ENCODE data around the gene ROBO1.

Gene ROBO1

GRCh38 chr3:79172241-79172640 is 595.6 kb downstream of the ROBO1 start:
- no peak for TF ChIP-seq CTCF (IDR thresholded peaks at IDR 0.05; ENCODE audit: low read depth, low read length)
- no peak overlapping the region for H3K4me3 ChIP-seq (ENCODE audit: low read depth, low read length)

- no peak overlapping the region for H3K4me3 ChIP-seq (ENCODE audit: low read depth, low read length)
- TF ChIP-seq CTCF (IDR thresholded peaks at IDR 0.05; ENCODE audit: low read depth, low read length) = no peak
These were observed 597.8 kb downstream of the ROBO1 start for GRCh38 chr3:79170021-79170420.

DNA sequence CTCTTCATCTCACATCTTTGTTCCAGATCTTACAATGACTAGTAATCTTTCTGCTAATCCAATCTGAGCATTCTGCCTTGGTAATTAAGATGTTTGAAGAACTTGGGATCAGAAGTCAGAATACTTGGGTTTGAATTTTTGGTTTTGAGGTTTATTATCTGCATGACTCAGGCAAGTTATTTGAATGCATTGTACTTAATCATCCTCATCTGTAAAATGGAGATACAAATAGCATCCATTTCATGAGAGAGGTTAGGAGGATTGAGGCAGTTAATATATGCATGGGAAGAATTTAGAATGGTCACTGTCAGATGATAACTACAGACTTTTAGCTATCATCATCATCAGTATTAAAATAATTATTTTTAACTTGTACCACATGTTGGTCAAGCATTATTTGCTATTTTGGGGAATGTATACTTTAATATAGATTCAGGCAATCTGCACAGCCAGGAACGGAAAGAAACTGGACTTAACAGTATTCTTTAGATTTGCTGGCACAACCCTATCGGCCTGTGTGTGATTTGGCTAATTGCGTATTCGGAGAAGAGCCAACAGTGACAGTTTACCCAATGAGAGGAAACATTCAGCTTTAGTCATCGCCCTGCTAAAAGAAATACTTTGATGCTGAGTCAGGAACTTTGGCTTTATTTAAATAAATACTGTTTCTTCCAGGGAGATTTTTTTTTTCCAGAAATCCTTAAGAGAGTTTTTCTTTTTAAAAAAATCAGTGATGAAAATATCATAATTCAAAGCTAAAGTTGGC is 600.0 kb downstream of the ROBO1 start:
- TF ChIP-seq CTCF (IDR thresholded peaks at IDR 0.05; ENCODE audit: low read depth, low read length) = no peak
- no peak overlapping the region for H3K4me3 ChIP-seq (ENCODE audit: low read depth, low read length)

GRCh38 chr3:79162653-79163052 is 605.1 kb downstream of the ROBO1 start:
- no peak overlapping the region for H3K4me3 ChIP-seq (ENCODE audit: low read depth, low read length)
- TF ChIP-seq CTCF (IDR thresholded peaks at IDR 0.05; ENCODE audit: low read depth, low read length) = no peak

DNA sequence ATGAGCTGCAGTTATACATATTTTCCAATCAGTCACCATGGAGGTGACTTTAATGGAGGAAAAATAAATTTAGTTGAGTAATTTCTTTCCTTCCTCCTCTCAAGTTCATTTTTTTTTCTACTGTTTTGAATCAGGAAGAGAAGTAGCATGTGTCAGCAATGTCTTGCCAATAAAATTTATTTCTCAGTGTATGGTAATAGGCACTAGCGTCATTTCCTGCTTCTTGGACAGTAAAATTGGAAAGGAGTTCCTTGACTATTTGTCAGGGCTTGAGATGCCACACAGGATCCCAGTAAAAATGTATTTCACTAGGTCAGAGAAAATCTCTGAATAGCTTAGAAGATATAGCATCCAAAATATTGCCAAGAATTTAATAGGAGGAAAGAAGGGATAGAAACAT is 605.9 kb downstream of the ROBO1 start:
- H3K4me3 ChIP-seq (ENCODE audit: low read depth, low read length) = no peak overlapping the region
- TF ChIP-seq CTCF (IDR thresholded peaks at IDR 0.05; ENCODE audit: low read depth, low read length) = no peak

DNA sequence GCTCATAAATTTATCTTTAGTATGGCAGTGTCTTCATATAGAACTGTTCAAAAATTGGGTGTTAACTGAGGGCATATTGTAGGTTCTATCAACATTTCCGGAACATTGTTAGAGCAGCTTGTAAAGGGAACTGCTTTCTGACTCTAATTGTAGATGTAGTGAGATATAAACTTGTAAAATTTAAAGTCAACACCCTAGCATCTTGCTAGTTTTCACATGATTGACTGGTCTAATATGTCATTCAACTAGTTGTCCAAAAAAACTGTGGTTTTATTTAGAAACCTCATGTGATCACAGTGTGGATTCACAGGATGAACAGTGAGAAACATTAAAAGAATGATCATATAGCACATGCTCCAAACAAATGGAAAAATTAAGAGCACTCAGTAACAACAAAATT is 607.4 kb downstream of the ROBO1 start:
- no peak for TF ChIP-seq CTCF (IDR thresholded peaks at IDR 0.05; ENCODE audit: low read depth, low read length)

DNA sequence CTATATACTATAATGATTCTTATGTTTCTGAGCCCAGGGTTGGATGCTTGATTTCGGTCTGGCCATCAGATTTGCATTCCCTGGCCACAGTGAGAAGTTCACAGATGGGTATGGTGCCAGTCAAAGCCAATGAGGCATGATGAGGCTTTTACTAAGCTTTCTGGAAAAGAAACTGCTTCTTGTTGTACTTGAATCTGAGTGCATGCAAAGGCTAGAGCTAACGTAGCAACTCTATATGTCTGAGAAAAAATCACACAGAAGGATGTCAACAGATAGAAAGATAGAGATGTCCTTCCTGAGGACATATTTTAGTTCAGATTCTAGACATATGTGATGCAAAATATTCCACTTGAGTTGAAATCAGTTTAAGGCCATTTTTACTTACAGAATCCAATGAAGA is 608.1 kb downstream of the ROBO1 start:
- no peak overlapping the region for H3K4me3 ChIP-seq (ENCODE audit: low read depth, low read length)
- no peak for TF ChIP-seq CTCF (IDR thresholded peaks at IDR 0.05; ENCODE audit: low read depth, low read length)

More for the DNA sequence above, 607.4 kb downstream of the ROBO1 start:
- no peak overlapping the region for H3K4me3 ChIP-seq (ENCODE audit: low read depth, low read length)
